AG09309 (cell line): Measurements from ENCODE around the gene FAM174B.

Source experiments
- DNase-seq: peaks from one replicate; pipeline ENCODE4 v3.0.0-alpha.2; 2010; ENCODE audit warnings: low read depth
- H3K4me3 ChIP-seq: 2 replicates; pipeline ENCODE4 v1.5.1; 2011; ENCODE audit warnings: mild to moderate bottlenecking, low read depth, low read length, moderate library complexity; ENCODE audit not compliant: control insufficient read depth
- CTCF ChIP-seq: IDR thresholded peaks from 2 replicates; pipeline ENCODE4 v1.5.1; 2011; ENCODE audit warnings: mild to moderate bottlenecking, low read depth, low read length, inconsistent platforms; ENCODE audit not compliant: insufficient read depth, control insufficient read depth; ENCODE audit errors: missing control alignments

FAM174B gene

GRCh38 chr15:92655178-92655995, at the start of gene FAM174B:
Gene FAM174B, minus strand, starts transcription at chr15:92655775.
- TF ChIP-seq CTCF: no peak
- H3K4me3 ChIP-seq: peak within 1 kb of the TSS; percentile 53
- DNase-seq: no peak

GRCh38 chr15:92696096-92696495, 40.5 kb upstream of the FAM174B start:
- no peak overlapping the region for H3K4me3 ChIP-seq
- TF ChIP-seq CTCF: no peak
- DNase-seq: no peak

- TF ChIP-seq CTCF: peak; percentile 47
- no peak for DNase-seq
- H3K4me3 ChIP-seq: no peak overlapping the region
Measured at GRCh38 chr15:92693691-92694331, 38.2 kb upstream of the FAM174B start.

- no peak overlapping the region for H3K4me3 ChIP-seq
- no peak for TF ChIP-seq CTCF
- DNase-seq: no peak
Measured at GRCh38 chr15:92690395-92690794, 34.8 kb upstream of the FAM174B start.

GRCh38 chr15:92687746-92688145, 32.2 kb upstream of the FAM174B start:
- no peak for TF ChIP-seq CTCF

GRCh38 chr15:92687195-92687602, 31.6 kb upstream of the FAM174B start:
- no peak overlapping the region for H3K4me3 ChIP-seq
- TF ChIP-seq CTCF: no peak
- peak; percentile 64 for DNase-seq

More at GRCh38 chr15:92687746-92688145, 32.2 kb upstream of the FAM174B start:
- no peak overlapping the region for H3K4me3 ChIP-seq
- DNase-seq: no peak

GRCh38 chr15:92683511-92683834, 27.9 kb upstream of the FAM174B start:
- H3K4me3 ChIP-seq: no peak overlapping the region
- TF ChIP-seq CTCF: peak; percentile 27
- DNase-seq: no peak
